ENCODE measurements around the gene GASK1A.
"Not testable (repeated sequence)": the region's sequence is repeated elsewhere in the genome, so short reads cannot be mapped to it uniquely, and the experiment has no call there.

GASK1A gene

DNA sequence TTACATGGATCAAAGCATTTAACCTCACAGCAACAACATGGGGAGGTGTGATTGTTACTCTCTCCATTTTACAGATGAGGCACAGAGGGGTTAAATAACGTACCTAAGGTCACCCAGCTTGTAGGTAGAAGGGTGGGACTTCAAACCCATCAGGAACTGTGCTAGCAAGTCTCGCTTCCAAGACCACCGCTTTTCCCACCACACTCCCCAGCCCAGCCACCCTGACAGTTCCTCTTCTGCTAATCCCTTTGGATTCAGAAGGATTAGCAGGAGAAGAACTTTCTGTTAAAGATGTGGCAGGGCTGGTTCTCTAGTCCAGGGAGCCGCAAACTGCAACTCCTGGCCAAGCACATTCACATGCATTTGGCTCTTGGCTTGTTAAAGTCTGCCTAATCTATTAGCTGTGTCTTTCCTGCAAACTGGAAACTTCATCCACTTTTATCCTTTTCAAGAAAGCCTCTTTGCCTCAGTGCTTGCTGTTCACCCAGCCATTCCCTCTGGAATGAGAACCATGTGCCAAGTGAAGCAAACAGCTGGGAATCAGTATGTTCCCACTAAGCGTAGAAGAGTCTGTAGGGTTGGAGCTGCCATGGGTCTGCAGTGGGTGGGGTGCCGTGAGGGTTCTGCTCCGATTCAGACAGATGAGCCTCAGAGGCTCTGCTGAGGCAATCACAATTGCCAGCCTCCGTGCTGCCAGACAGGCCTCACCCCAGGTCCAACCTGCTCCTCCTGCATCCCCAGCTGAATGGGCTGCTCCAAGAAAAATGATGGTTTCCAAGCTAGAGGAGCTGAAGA, 82.2 kb downstream of the GASK1A start:
- no peak for DNase-seq (ENCODE audit: extremely low spot score)
- CTCF ChIA-PET, result no interaction called here
- POLR2A ChIA-PET, result no interaction called here
- TF ChIP-seq, protein P1, sequence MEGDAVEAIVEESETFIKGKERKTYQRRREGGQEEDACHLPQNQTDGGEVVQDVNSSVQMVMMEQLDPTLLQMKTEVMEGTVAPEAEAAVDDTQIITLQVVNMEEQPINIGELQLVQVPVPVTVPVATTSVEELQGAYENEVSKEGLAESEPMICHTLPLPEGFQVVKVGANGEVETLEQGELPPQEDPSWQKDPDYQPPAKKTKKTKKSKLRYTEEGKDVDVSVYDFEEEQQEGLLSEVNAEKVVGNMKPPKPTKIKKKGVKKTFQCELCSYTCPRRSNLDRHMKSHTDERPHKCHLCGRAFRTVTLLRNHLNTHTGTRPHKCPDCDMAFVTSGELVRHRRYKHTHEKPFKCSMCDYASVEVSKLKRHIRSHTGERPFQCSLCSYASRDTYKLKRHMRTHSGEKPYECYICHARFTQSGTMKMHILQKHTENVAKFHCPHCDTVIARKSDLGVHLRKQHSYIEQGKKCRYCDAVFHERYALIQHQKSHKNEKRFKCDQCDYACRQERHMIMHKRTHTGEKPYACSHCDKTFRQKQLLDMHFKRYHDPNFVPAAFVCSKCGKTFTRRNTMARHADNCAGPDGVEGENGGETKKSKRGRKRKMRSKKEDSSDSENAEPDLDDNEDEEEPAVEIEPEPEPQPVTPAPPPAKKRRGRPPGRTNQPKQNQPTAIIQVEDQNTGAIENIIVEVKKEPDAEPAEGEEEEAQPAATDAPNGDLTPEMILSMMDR (IDR thresholded peaks at IDR 0.05; ENCODE audit: control extremely low read depth, extremely low read depth, low read depth, missing control alignments), result no peak

DNA sequence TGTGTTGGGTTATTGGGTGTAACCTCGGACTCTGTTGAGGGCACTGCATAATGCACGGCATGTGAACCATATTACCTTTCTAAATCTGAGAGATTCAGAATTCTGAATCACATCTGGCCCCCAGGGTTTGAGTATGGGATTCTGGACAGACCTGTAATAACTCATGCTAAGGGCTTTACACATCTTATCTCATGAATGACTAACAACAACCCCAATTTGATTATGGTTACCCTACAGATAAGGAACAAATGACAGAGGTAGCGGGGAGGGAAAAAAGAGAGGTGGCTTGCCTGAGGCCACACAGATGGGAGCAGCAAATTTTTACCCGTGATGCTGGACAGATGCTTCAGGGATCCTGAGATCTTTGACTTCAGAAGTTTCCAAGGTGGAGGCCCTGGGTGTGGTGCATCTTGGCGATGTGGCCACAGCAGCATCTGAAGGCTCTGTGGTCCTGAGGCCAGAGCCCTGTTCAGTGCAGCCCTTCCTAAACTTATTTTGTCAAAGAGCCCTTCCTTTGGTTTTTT, 83.0 kb downstream of the GASK1A start:
- DNase-seq (ENCODE audit: extremely low spot score), result no peak
- CTCF ChIA-PET, result no interaction called here
- POLR2A ChIA-PET, result no interaction called here
- TF ChIP-seq, protein P1 (IDR thresholded peaks at IDR 0.05; ENCODE audit: control extremely low read depth, extremely low read depth, low read depth, missing control alignments), result no peak

DNA sequence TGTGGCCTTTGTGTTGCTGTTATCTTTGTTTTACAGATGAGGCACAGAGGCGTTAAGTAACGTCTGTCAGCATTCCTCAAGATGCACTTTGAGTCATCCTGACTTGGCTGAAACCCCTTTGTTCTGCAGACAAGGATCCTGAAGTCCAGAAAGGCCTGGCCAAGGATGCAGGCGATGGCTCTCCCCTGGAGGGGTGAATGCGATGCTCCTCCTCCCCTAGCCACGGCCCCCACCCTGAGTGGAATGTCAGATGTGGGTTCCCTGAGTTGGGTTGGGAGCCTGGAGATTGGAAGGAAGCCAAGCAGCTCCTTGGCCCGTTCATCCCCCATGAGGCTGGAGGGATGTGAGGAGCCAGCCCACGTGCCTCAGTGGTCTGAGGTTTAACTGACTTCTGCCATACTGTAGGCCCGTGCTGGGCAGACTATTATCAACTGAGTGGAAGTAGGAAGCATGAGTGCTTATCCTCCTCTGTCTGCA, 83.5 kb downstream of the GASK1A start:
- POLR2A ChIA-PET, result no interaction called here
- no peak for DNase-seq (ENCODE audit: extremely low spot score)

DNA sequence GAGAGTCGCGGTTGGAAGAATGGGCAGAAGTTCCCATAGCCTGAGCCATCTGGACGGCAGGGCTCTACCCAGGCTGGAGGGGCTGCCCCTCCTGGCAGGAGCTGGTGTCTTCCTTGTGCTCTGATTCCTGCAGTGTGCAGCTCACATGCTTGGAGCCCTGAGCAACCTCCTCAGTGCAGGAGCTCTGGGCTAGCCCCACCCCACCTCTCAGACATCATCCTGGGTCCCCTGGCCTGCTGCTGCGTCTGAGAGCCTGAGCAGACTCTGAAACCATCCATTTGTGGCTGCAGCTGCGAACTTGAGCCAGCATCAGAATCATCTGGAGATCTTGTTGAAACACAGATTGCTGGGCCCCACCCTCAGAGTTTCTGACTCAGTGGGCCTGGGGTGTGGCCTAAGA, 84.0 kb downstream of the GASK1A start:
- POLR2A ChIA-PET, result no interaction called here
- no peak for DNase-seq (ENCODE audit: extremely low spot score)
- TF ChIP-seq, protein P1 (IDR thresholded peaks at IDR 0.05; ENCODE audit: control extremely low read depth, extremely low read depth, low read depth, missing control alignments), result no peak
- CTCF ChIA-PET, result no interaction called here

More for the DNA sequence above, 83.5 kb downstream of the GASK1A start:
- CTCF ChIA-PET, result no interaction called here
- TF ChIP-seq, protein P1 (IDR thresholded peaks at IDR 0.05; ENCODE audit: control extremely low read depth, extremely low read depth, low read depth, missing control alignments), result no peak

DNA sequence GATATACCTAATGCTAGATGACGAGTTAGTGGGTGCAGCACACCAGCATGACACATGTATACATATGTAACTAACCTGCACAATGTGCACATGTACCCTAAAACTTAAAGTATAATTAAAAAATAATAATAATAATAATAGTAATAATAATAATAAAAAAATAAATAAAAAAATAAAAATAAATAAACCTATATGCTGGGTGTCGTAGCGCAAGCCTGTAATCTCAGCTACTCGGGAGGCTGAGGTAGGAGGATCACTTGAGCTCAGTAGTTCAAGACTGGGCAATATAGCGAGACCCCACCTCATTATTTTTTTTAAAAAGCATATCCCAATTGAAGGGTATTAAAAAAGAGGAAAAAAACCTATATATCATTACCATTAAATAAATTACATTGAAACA, 91.6 kb downstream of the GASK1A start:
- DNase-seq (ENCODE audit: extremely low spot score); POLR2A ChIA-PET: not testable (repeated sequence)
- CTCF ChIA-PET, result interaction anchor here (1.0 kb wide), 1 partner anchor 35 kb away, joined by 3 read pairs; no protein-coding TSS in a partner anchor

DNA sequence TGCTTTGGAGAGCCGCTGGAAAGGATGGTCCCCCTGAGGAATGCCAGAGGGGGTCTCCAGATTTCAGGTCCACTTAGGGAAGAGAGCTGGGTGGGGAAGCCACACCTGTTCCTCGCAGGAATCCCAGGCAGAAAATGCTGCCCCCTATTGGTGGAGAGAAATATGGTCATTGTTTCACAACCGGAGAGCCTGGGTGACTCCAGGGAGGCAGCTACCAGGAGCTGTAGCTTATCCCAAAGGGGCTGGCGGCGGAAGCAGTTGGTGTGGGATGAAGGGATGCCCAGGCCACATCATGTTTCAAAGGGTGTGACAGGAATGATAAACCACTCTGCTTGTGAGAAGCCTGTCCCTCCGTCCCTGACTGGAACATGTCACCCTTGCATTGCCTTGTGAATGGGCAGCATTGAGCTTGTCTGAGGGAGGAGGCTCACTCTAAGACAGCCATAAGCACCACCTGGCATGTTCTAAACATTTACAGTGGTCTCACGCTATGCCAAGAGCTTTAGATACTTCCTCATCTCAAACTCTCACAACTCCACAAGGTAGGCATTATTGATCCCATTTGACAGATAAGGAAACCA, 92.3 kb downstream of the GASK1A start:
- POLR2A ChIA-PET, result no interaction called here
- TF ChIP-seq, protein P1 (IDR thresholded peaks at IDR 0.05; ENCODE audit: control extremely low read depth, extremely low read depth, low read depth, missing control alignments), result no peak
- DNase-seq (ENCODE audit: extremely low spot score), result no peak
- CTCF ChIA-PET, result interaction anchor here (1.0 to 1.1 kb wide), 2 partner anchors 13 to 36 kb away, joined by 3 to 4 read pairs; no protein-coding TSS in a partner anchor

DNA sequence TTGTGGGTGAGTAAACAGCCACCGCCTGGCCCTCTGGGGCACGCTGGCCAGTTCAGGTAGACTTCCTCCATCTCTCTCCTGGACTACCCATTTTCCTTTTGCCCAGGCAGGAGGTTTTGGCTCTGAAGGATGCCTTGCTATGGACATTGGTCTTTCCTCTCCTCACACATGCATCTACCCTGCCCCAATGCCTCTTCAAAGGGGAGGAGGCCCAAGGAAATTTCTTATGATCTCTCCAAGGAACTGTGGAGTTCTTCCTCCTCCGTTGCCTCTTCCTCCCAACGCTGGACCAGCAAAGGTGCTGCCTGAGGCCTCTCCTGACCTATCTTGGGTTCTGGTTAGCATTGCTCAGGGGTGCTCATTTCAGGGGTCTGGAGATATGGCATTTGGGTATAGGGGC, 93.2 kb downstream of the GASK1A start:
- TF ChIP-seq, protein P1 (IDR thresholded peaks at IDR 0.05; ENCODE audit: control extremely low read depth, extremely low read depth, low read depth, missing control alignments), result no peak
- ChIA-PET CTCF (no interaction called here), POLR2A (no interaction called here)

More for the DNA sequence above, 93.2 kb downstream of the GASK1A start:
- no peak for DNase-seq (ENCODE audit: extremely low spot score)

All from GM10248 (cell line).